K562 (cell line): ENCODE measurements around the gene C17orf113. TPM values are rescaled to one million over a fixed set of nuclear protein-coding genes. Genes with fewer than 3 reads are reported as not detected.
A peak's percentile ranks its signal among the peaks of the same experiment; 100 is the strongest.

Experiments
- ADNP ChIP-seq: fragments of 200-800 bp; sonication (Bioruptor generic); IDR thresholded peaks from 2 replicates; pipeline ENCODE4 v1.6.1; 2016; ENCODE audit warnings: missing genetic modification characterization, missing compliant biosample characterization
- ASH1L ChIP-seq: fragments of 450-650 bp; IDR thresholded peaks from 2 replicates; pipeline ENCODE4 v1.6.1; 2018; ENCODE audit warnings: borderline replicate concordance, mild to moderate bottlenecking, low read depth; ENCODE audit not compliant: partially characterized antibody
- CBX3 ChIP-seq, 2 experiments: IDR thresholded peaks; 1 replicate in 1 of 2; 2 replicates in 1 of 2; pipeline ENCODE4 v1.6.1; 2012; ENCODE audit warnings: inconsistent platforms in 2 of 2, low read length in 2 of 2, borderline replicate concordance in 1 of 2, control low read depth in 1 of 2
- CTCF ChIP-seq, 3 experiments: IDR thresholded peaks in 2 of 3; conservative IDR thresholded peaks in 1 of 3; 2 replicates each; pipeline ENCODE4 v1.5.1; 2011 to 2012; ENCODE audit warnings: low read length in 3 of 3, mild to moderate bottlenecking in 3 of 3, control low read depth in 2 of 3, improper control_type of control experiment in 1 of 3, inconsistent platforms in 1 of 3, low read depth in 1 of 3, mixed read lengths in 1 of 3, moderate library complexity in 1 of 3; ENCODE audit not compliant: insufficient read depth in 2 of 3
- DNMT1 ChIP-seq: fragments of 450-650 bp; IDR thresholded peaks from 2 replicates; pipeline ENCODE4 v1.6.1; 2016; ENCODE audit warnings: antibody characterized with exemption, mild to moderate bottlenecking
- ETV1 ChIP-seq: fragments of 450-650 bp; conservative IDR thresholded peaks from 2 replicates; pipeline ENCODE4 v1.6.1; 2016; ENCODE audit warnings: missing genetic modification characterization, control low read depth, low read depth, missing compliant biosample characterization
- MAZ ChIP-seq, 2 experiments: fragments of 450-650 bp in 1 of 2; sonication (generic) in 1 of 2; formaldehyde crosslinking; IDR thresholded peaks in 1 of 2; conservative IDR thresholded peaks in 1 of 2; 2 replicates each; pipeline versions ENCODE4 v1.4.0 to v1.5.0; 2020; ENCODE audit warnings: mild to moderate bottlenecking in 1 of 2, missing genetic modification reagents in 1 of 2
- RB1 ChIP-seq: fragments of 450-650 bp; IDR thresholded peaks from 2 replicates; pipeline ENCODE4 v1.6.1; 2017; ENCODE audit warnings: low read depth, mild to moderate bottlenecking
- REST ChIP-seq, 2 experiments: fragments of 450-650 bp; formaldehyde crosslinking in 1 of 2; IDR thresholded peaks; 2 replicates each; pipeline versions ENCODE4 v1.4.0 to v1.6.1; 2014 to 2020; ENCODE audit warnings: mild to moderate bottlenecking in 2 of 2, borderline replicate concordance in 1 of 2, low read depth in 1 of 2
- SIRT6 ChIP-seq: IDR thresholded peaks from one replicate; pipeline ENCODE4 v1.6.1; 2012; ENCODE audit warnings: low read depth, mild to moderate bottlenecking, control low read depth, inconsistent platforms, low read length, moderate library complexity
- TCF7 ChIP-seq: sonication (generic); IDR thresholded peaks from 2 replicates; pipeline ENCODE4 v1.6.1; 2016; ENCODE audit warnings: antibody characterized with exemption, borderline replicate concordance
- TGIF2 ChIP-seq: sonication (generic); formaldehyde crosslinking; IDR thresholded peaks from 2 replicates; pipeline ENCODE4 v1.8.1; 2022; ENCODE audit warnings: mild to moderate bottlenecking, missing genetic modification reagents, moderate library complexity
- U2AF1 ChIP-seq: fragments of 200-400 bp; formaldehyde crosslinking; optimal IDR thresholded peaks from 2 replicates; pipeline ENCODE3; 2017; ENCODE audit warnings: mild to moderate bottlenecking, low read depth, low read length, moderate library complexity
- USF1 ChIP-seq: sonication (generic); formaldehyde crosslinking; IDR thresholded peaks from 2 replicates; pipeline ENCODE4 v1.9.0; 2022; ENCODE audit warnings: mild to moderate bottlenecking, missing genetic modification reagents
- ZFPM2 ChIP-seq: fragments of 250-450 bp; sonication (Bioruptor Pico); IDR thresholded peaks from 2 replicates; pipeline ENCODE4 v1.5.1; 2022; ENCODE audit warnings: mild to moderate bottlenecking
- ZNF224 ChIP-seq: sonication (generic); formaldehyde crosslinking; IDR thresholded peaks from 2 replicates; pipeline ENCODE4 v1.8.0; 2022; ENCODE audit warnings: mild to moderate bottlenecking, missing genetic modification reagents
- polyA plus RNA-seq, 8 experiments: library from polyadenylated mRNA; depleted of rRNA in 4 of 8; stranded (reverse) in 5 of 8; unstranded in 3 of 8; fragments of >200 nt; fragmentation: Nextera tagmentation in 2 of 8; fragmentation: Illumina TruSeq in 1 of 8; extraction: Ambion mirVana in 2 of 8; extraction: Trizol in 1 of 8; gene quantifications; 2 replicates each; pipeline versions ENCODE4 v1.2.1 to v1.2.3, GENCODE V29; 2011 to 2014; ENCODE audit warnings: inconsistent platforms in 1 of 8, missing spikeins in 1 of 8
- total RNA-seq, 7 experiments: library from RNA; depleted of rRNA in 6 of 7; stranded (reverse); fragments of >200 nt in 6 of 7; fragmentation: Illumina TruSeq in 2 of 7; extraction: Trizol in 2 of 7; gene quantifications; 2 replicates each; pipeline versions ENCODE4 v1.2.1 to v1.2.3, GENCODE V29; 2011 to 2021; ENCODE audit warnings: low replicate concordance in 1 of 7

C17orf113 gene
- total and polyA plus RNA-seq, 9 of the 15 experiments (the other 6 are each of a cell fraction or from before 2014, with no cell fraction given) = 0.10 to 1.2 (median 0.31) TPM

- TF ChIP-seq REST (IDR thresholded peaks at IDR 0.05; ENCODE audit: borderline replicate concordance) = peak; percentile 83
- TF ChIP-seq REST (CRISPR knock-in tag; IDR thresholded peaks at IDR 0.05; ENCODE audit: low read depth) = no peak
- no peak for TF ChIP-seq DNMT1
- 0 out of 2 replicates have a peak, but pooled peaks have one; percentile 21 for TF ChIP-seq RB1
- no peak for TF ChIP-seq TCF7
- no peak for TF ChIP-seq ZNF224 (CRISPR knock-in tag)
- TF ChIP-seq ASH1L = no peak
- TF ChIP-seq ETV1 (tag) = no peak
- TF ChIP-seq TGIF2 (CRISPR knock-in tag) = no peak
- TF ChIP-seq CTCF (IDR thresholded peaks at IDR 0.05 in 2 of 3, conservative IDR thresholded peaks at IDR 0.05 in 1 of 3; ENCODE audit: insufficient read depth in 2 of 3, low read depth in 1 of 3, low read length in 3 of 3) = peak; percentile 81 to 97 (median 87)
- TF ChIP-seq ZFPM2 (CRISPR knock-in tag) = no peak
- TF ChIP-seq MAZ (CRISPR knock-in tag; conservative IDR thresholded peaks at IDR 0.05 in 1 of 2, IDR thresholded peaks at IDR 0.05 in 1 of 2) = peak in 1 of 2 experiments; percentile 38; a peak in 1 of 4 replicates
- TF ChIP-seq CBX3 (IDR thresholded peaks at IDR 0.05; ENCODE audit: borderline replicate concordance in 1 of 2, low read length in 2 of 2) = no peak
- no peak for TF ChIP-seq ADNP
- no peak for TF ChIP-seq U2AF1
- TF ChIP-seq USF1 (CRISPR knock-in tag) = 0 out of 2 replicates have a peak, but pooled peaks have one; percentile 9
- no peak for TF ChIP-seq SIRT6
Measured at GRCh38 chr17:42067371-42068091, 17.1 kb upstream of the C17orf113 start (continued).
